AG04450 (cell line): ENCODE results near the gene TNFSF13. TPM values are rescaled to one million over a fixed set of nuclear protein-coding genes. Genes with fewer than 3 reads are reported as not detected.

Experiments used
- CTCF ChIA-PET: fragments of 300-600, 350-600 bp; formaldehyde crosslinking; extraction: SDS; loops from one replicate; lab custom pipeline; 2022; ENCODE audit warnings: antibody characterized with exemption, inconsistent platforms; lab: Charles Lee
- POLR2A ChIA-PET: fragments of 350-600 bp; formaldehyde crosslinking; extraction: SDS; loops from one replicate; lab custom pipeline; 2021; ENCODE audit warnings: antibody characterized with exemption, inconsistent platforms; lab: Yijun Ruan, JAX
- DNase-seq: peaks from one replicate; pipeline ENCODE4 v3.0.0-alpha.2; 2011; ENCODE audit warnings: low read depth, low spot score
- H3K27ac ChIP-seq: one replicate; pipeline ENCODE4 v1.5.1; 2012; ENCODE audit warnings: low read depth, low read length, control low read depth
- H3K27me3 ChIP-seq: one replicate; pipeline ENCODE4 v1.6.0; 2012; ENCODE audit warnings: low read length; ENCODE audit not compliant: control insufficient read depth, insufficient read depth
- H3K4me3 ChIP-seq: 2 replicates; pipeline ENCODE4 v1.5.1; 2011; ENCODE audit warnings: mild to moderate bottlenecking, low read depth, low read length, control low read depth
- H3K9me3 ChIP-seq: 2 replicates; pipeline ENCODE4 v1.5.1; 2012; ENCODE audit warnings: low read length; ENCODE audit not compliant: control insufficient read depth, insufficient read depth
- polyA plus RNA-seq: library from polyadenylated mRNA; depleted of rRNA; stranded (reverse); fragments of >200 nt; gene quantifications from 2 replicates; pipeline ENCODE4 v1.2.3, GENCODE V29; 2011
- TF ChIP-seq, protein P1 (sequence below): IDR thresholded peaks from 2 replicates; pipeline ENCODE4 v1.5.1; 2011; ENCODE audit warnings: low read depth, low read length, control low read depth, inconsistent platforms

Gene TNFSF13
- polyA plus RNA-seq, 1 experiment, result 0.83 TPM

- Histone ChIP-seq H3K27me3 (no peaks in the 10 kb centered on the region), H3K27ac (peak overlapping the region; percentile 96), H3K4me3 (peak overlapping the region; percentile 98), H3K9me3 (peaks cover 7% of the 10 kb centered on the region; the same call in 1 of the 2 replicates)
- POLR2A ChIA-PET, result interaction anchor here (0.5 to 4.8 kb wide), 13 partner anchors 11 to 276 kb away, joined by 3 to 44 read pairs (median 6); partner anchors contain the start of genes MPDU1, POLR2A, SAT2 and SENP3
- peak; percentile 98 for DNase-seq
- TF ChIP-seq, protein P1, sequence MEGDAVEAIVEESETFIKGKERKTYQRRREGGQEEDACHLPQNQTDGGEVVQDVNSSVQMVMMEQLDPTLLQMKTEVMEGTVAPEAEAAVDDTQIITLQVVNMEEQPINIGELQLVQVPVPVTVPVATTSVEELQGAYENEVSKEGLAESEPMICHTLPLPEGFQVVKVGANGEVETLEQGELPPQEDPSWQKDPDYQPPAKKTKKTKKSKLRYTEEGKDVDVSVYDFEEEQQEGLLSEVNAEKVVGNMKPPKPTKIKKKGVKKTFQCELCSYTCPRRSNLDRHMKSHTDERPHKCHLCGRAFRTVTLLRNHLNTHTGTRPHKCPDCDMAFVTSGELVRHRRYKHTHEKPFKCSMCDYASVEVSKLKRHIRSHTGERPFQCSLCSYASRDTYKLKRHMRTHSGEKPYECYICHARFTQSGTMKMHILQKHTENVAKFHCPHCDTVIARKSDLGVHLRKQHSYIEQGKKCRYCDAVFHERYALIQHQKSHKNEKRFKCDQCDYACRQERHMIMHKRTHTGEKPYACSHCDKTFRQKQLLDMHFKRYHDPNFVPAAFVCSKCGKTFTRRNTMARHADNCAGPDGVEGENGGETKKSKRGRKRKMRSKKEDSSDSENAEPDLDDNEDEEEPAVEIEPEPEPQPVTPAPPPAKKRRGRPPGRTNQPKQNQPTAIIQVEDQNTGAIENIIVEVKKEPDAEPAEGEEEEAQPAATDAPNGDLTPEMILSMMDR, result peak; percentile 6; the same call in 1 of the 2 replicates
- CTCF ChIA-PET, result interaction anchor here (0.9 to 3.4 kb wide), 2 partner anchors 11 to 43 kb away, joined by 3 to 24 read pairs; partner anchors contain the start of gene SENP3
Measured at GRCh38 chr17:7572588-7573323, 14.2 kb downstream of the TNFSF13 start.

GRCh38 chr17:7573324-7574080, 15.0 kb downstream of the TNFSF13 start:
- TF ChIP-seq, protein P1, result no peak
- peaks cover 7% of the 10 kb centered on the region; the same call in 1 of the 2 replicates for H3K9me3 ChIP-seq
- CTCF ChIA-PET, result interaction anchor here (0.9 to 1.9 kb wide), 5 partner anchors 13 to 218 kb away, joined by 3 to 7 read pairs (median 3); partner anchors contain the start of gene SOX15
- H3K4me3 ChIP-seq, result peak overlapping the region; percentile 98
- H3K27ac ChIP-seq, result peak overlapping the region; percentile 96
- DNase-seq, result peak; percentile 77
- H3K27me3 ChIP-seq, result no peaks in the 10 kb centered on the region
- POLR2A ChIA-PET, result interaction anchor here (0.6 to 4.8 kb wide), 13 partner anchors 8 to 275 kb away, joined by 3 to 44 read pairs (median 5); partner anchors contain the start of genes MPDU1, POLR2A, SAT2 and SENP3

GRCh38 chr17:7574176-7574953, 15.8 kb downstream of the TNFSF13 start:
- ChIA-PET CTCF (interaction anchor here (0.6 to 1.9 kb wide), 6 partner anchors 13 to 219 kb away, joined by 3 to 7 read pairs (median 4); partner anchors contain the start of gene SOX15), POLR2A (interaction anchor here (0.6 to 4.8 kb wide), 12 partner anchors 9 to 170 kb away, joined by 3 to 44 read pairs (median 5); partner anchors contain the start of genes MPDU1, POLR2A, SAT2 and SENP3)
- peaks cover 7% of the 10 kb centered on the region; the same call in 1 of the 2 replicates for H3K9me3 ChIP-seq
- peak overlapping the region; percentile 98 for H3K4me3 ChIP-seq
- no peak overlapping the region for H3K27ac ChIP-seq
- TF ChIP-seq, protein P1, result no peak
- no peak for DNase-seq
- no peaks in the 10 kb centered on the region for H3K27me3 ChIP-seq

DNA sequence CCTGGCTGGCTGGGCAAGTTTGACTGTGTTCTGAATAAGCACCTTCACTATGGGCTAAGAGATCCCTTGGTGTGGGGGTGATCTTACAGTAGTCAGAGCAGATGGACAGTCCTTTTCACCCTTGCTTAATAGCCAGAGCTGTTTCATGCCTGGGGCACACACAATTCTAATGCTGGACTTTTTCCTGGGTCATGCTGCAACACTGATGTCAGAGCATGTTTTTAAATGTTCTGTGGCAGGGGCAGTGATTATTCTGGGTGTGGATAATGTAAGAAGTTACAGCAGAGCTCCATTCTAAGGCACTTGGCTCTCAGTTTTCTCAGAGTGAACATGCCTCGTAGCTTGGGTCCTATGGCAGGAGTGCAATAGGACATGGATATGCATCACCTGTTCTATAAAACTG, 16.9 kb downstream of the TNFSF13 start:
- H3K4me3 ChIP-seq, result peak overlapping the region; percentile 98
- H3K27ac ChIP-seq, result no peak overlapping the region
- no peaks in the 10 kb centered on the region for H3K27me3 ChIP-seq
- TF ChIP-seq, protein P1, result no peak
- no peak for DNase-seq
- peaks cover 7% of the 10 kb centered on the region; the same call in 1 of the 2 replicates for H3K9me3 ChIP-seq
- ChIA-PET POLR2A (interaction anchor here (0.9 to 4.8 kb wide), 3 partner anchors 9 to 14 kb away, joined by 4 to 44 read pairs (median 16); partner anchors contain the start of gene MPDU1), CTCF (interaction anchor here (1.0 to 1.9 kb wide), 2 partner anchors 14 to 61 kb away, joined by 5 to 7 read pairs; partner anchors contain the start of gene SENP3)
